ELR (cell line): Measurements from ENCODE around the gene POLR3H.
A peak's percentile ranks its signal among the peaks of the same experiment; 100 is the strongest.

ENCODE experiments used
- DNase-seq: peaks from one replicate; pipeline ENCODE4 v3.0.0-alpha.2; 2015; ENCODE audit warnings: low read depth

Gene POLR3H

DNA sequence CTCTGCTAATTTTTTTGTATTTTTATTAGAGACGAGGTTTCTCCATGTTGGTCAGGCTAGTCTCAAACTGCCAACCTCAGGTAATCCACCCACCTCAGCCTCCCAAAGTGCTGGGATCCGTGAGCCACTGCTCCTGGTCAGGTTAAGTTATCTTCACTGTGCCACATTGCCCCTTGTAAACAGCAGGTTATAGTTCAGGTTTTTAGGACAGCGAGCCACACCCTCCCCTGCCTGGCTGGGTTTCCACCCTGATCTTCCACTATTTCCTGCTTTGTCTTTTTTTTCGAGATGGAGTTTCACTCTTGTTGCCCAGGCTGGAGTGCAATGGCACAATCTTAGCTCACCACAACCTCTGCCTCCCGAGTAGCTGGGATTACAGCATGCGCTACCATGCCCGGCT lies 59.2 kb downstream of the POLR3H start:
- no peak for DNase-seq

DNA sequence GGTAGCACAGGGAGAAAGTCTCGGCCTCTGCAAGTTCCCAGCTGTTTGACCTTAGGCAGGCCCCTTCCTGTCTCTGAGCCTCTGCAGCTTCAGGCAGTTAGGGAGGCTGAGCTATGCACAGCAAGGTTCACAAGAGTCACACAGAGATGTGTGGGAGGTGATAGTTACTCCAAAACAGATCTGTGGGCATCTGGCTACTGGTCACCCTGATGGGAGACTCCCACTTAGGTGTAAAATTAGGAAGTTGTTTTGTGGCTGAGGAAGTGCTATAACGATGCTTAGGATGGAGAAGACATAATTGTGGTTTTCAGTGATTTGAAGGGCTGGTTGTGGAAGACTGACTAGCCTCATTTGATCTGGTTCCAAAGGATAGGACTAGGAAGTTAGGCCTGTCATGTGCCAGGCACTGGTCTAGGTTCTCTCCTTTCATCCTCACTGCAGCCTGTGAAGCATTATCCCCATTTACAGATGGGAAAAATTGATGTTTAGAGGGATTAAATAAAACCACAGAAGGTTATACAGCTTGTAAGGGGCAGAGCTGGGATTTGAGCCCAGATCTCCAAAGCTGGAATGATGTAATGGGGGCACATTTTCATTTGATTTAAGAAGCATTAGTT lies 61.8 kb downstream of the POLR3H start:
- peak; percentile 15 for DNase-seq

DNA sequence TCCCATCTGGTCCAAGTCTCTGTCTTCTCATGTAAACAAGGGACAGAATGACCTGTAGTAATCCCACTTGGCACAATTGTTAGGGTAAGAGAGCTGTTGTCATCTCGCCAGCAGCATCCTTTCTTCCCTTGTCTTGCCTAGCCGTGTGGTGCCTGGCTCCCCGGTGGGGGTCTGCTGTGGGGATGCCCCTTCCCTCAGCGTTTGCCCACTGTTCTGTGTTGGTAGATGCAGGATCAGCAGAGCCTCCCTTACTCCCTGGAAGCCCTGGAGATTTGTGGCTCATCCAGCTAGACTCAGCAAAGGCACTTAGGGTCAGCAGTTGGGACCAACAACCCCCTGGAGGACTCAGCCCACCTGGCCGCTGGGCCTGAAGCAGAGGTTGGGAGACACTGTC lies 62.3 kb downstream of the POLR3H start:
- DNase-seq = no peak

DNA sequence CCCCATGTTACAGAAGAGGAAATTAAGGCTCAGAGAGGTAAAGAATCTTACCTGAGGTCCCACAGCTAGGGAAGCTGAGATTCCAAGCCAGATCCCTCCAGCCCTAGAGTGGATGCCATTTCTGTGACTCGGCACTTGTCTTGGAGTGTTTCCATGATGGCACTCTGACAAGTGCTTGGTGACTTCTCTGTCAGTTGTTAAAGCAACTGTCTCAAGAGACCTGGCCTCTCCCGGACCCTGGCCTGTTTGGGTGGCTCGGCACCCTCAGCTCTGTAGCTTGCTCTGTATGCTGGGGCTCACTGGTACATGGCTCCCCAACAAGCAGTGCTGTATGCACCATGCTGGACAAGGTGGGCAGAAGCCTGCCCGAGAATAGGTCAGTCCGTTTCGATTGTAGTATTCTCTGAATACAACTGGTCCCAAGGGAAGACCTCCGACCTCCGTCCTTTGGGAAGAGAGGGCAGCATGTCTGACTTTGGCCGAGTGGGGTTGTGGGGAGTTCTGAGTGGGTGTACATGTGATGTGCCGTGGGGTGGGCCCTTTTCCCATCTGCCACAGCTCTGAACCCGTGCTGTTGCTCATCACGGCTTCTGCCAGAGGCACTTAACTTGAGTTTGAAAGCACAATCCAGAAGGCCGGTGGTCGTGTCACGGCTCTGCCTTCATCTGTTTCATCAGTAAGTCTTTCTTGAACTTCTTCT lies 63.0 kb downstream of the POLR3H start:
- peak; percentile 34 for DNase-seq

DNA sequence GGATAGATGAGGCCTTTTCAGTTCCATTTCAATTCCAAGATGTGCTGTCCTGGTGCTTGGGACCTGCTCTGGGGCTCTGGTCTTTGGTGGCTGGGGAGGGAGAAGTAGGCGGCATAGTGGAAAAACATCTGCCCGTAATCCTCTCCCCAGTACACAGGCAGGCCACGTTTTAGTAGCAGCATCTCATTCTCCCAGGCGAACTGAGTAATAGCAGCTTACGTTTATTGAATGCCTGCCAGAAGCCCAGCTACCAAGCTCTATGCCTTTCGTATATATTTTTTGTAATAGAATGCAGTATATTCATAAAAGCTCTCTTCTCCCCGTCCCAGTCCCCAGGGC lies 63.9 kb downstream of the POLR3H start:
- DNase-seq = peak; percentile 68

DNA sequence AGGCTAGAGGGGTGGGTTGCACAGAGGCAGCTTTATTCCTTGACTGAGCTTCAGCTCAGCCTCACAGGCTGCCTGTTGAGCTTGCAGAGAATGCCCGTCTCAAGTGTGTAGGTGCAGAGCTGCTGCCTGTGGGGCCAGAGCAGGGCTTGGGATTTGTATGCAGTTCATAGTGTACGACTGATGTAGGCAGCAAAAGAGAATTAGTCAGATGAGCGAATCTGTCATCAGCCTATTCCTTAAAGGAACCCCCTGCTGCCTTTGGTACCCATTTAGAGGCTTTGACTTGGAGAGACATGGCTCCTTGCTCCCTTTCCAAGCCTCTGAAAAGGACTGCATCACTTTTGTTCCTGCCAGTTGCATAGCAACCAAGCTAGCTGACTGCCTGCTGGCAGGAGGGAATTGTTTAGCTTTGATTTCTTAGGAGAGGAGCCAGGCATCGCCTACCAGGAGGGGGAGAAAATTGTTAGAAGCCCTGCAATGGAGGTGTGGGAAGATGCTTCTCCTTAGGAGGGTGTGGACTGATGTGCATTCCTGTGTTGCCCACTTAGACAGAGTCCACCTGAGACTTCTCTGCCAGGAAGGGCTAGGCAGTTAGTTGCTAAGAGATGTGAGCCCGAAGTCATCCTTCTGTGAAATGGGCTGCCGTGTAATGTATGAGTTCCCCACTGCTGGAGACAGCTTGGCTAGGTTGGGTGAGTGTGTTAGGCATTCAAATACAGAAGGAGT lies 64.4 kb downstream of the POLR3H start:
- DNase-seq = peak; percentile 34

DNA sequence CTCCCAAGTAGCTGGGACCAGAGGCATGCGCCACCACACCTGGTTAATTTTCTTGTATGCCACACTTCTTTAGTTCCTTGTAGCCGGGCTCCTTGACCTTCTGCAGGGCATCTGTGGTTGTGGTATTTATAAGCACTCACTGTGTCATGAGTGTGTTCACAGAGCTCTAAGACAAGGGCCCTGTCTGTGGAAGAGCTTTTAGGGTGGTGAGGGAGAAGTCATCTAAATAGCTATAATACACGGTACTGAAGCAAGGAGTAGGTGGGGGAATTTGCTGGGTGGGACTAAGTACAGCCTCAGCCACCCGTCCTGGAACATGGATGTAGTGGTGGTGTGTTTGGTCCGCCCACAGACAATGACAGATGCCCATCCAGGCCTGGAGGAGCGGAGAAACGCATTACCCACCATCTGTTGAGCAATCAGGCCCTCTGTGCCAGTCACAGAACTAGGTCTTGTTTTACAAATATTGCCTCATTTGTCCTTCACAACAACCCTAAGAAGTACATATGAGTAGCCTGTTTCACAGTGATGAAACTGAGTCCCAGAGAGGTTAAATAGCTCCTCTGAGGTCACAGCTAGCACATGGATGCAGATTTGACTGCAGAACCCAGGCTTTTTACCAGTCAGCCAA lies 65.3 kb downstream of the POLR3H start:
- no peak for DNase-seq

DNA sequence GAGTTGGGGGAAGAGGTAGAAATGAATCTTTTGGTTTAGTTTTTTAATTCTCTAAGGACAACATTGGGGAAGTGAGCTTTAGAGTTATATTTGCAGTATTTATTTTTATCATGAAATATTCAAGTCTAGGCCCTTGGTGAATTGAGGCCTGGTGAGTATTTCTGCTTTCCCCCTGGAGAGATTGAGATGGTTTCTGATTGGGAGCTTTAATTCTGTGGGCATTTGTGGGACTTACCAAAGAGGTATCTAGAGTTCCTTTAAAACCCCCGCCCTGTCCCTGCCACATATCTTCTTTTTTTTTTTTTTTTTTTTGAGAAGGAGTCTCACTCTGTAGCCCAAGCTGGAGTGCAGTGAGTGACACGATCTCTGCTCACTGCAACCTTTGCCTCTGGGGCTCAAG lies 65.8 kb downstream of the POLR3H start:
- no peak for DNase-seq
